CD4-positive, alpha-beta T cell treated with Interleukin-15 for 4 hours (primary cell): ENCODE measurements around the gene CRADD.

Source experiments
- DNase-seq: peaks from one replicate; pipeline ENCODE4 v3.0.0-alpha.2; 2020; ENCODE audit warnings: low spot score

Gene CRADD

GRCh38 chr12:93808169-93808899, 131.2 kb downstream of the CRADD start:
- DNase-seq = no peak

GRCh38 chr12:93812626-93813025, 135.5 kb downstream of the CRADD start:
- DNase-seq = no peak

- DNase-seq = no peak
These were observed 136.0 kb downstream of the CRADD start for GRCh38 chr12:93813186-93813585.

- no peak for DNase-seq
These were observed 137.0 kb downstream of the CRADD start for GRCh38 chr12:93813972-93814821.

GRCh38 chr12:93818488-93819049, 141.4 kb downstream of the CRADD start:
- no peak for DNase-seq

GRCh38 chr12:93819050-93819491, 141.9 kb downstream of the CRADD start:
- no peak for DNase-seq

- no peak for DNase-seq
These were observed 146.6 kb downstream of the CRADD start for GRCh38 chr12:93823616-93824391.

- DNase-seq = no peak
These were observed 147.6 kb downstream of the CRADD start for GRCh38 chr12:93824514-93825500.

- DNase-seq = no peak
These were observed 148.3 kb downstream of the CRADD start for GRCh38 chr12:93825501-93825888.

DNA sequence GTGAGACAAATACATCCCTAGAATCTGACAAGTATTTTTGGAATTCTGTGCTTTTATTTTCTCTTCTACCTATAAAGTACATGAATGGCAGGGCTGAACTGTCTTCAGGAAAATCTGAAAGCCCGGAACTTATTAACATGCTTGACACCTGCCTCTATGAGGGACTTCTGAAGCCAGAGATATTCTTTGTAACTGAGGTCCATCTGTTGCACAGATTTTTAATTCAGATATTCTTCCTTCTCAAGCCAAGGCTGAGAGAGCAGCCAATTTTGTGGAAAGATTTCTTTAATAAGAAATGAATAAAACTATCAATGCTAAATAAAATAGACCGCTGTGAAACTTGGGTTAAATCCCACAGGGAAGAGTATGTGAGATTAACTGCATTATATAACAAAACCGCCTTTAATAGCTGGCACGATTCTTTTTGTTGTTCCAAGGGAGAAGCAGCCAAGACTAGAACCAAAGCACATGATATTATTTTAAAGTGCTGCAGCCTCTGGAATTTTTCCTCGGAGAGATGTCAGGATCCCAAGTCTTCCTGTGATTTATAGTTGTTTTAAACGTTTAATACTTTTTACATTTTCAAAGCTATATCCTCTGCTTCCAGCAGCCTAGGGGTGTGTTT, 148.9 kb downstream of the CRADD start:
- DNase-seq = no peak

DNA sequence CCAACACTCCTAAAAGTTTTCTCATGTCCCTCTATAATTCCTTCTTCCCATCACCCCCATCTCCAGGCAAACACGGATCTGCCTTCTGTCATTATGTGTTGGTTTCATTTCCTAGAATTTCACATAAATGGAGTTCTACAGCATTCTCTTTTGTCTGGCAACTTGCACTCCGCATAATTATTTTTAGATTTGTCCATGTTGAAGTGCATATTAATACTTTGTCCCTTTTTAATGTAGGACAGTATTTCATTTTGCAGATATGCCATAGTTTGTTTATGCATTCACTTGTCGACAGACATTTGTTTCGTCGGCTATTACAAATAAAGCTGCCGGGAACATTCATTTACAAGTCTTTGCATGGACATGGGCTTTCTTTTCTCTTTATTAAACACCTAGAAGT, 150.0 kb downstream of the CRADD start:
- no peak for DNase-seq

- no peak for DNase-seq
These were observed 150.5 kb downstream of the CRADD start for GRCh38 chr12:93827669-93828068.

DNA sequence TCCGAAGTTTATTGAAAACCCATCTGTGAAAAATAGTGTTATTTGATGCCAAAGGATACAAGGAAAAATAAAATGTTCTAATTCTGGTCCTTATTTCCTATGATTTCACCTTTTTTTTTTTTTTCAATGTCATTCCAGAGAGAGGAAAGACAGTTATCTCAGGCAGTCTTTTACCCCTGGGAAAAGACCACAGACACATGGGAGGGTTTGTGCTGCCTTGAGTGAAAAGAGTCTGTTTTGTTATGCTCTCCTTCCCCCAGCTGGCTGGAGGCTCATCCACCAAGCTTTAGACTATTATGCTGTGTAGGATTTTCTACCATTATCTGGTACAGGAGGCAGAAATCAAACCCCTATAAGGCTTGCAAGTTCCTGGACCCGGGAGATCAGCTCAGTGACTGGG, 151.8 kb downstream of the CRADD start:
- DNase-seq = no peak

GRCh38 chr12:93831374-93831773, 154.2 kb downstream of the CRADD start:
- DNase-seq = no peak

DNA sequence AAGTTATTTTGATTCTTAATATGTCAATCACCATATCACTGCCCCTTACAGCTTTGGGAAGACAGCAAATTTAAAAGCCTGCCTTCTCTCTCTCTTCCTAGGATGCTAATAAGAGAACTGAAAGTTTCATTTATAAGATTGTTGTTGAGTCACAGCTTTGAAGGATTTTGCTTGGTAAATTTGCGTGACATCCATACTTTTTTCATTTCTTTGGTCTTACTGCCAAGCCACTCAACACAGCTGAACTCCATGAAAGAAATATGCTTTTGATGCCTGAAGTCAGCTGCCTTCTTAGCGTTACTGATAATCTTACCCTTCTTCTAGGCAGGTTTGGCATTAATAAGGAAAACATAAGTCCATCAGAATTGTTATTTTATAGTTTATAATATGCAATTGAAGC, 155.0 kb downstream of the CRADD start:
- no peak for DNase-seq

- no peak for DNase-seq
These were observed 156.8 kb downstream of the CRADD start for GRCh38 chr12:93833946-93834345.

GRCh38 chr12:93836620-93837260, 159.6 kb downstream of the CRADD start:
- DNase-seq = no peak

DNA sequence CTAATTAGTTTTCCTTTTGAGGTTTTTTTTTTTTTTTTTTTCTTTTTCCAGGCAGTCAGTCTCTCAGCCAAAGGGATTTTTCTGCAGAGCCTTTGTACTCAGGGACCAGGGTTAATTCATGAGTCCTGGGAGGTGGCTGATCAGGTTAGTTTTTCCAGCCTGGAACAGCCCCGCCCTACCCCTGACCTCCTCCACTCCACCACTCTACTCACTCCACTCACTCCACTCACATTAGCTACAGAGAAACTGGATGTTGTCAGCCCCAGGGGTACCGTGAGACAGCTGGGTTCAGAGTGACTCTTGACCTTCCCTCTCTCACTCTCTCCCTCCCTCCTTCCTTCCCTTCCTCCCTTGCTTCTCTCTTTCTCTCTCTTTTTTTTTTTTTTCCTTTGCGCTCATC, 161.0 kb downstream of the CRADD start:
- no peak for DNase-seq

GRCh38 chr12:93839064-93839463, 161.9 kb downstream of the CRADD start:
- no peak for DNase-seq

DNA sequence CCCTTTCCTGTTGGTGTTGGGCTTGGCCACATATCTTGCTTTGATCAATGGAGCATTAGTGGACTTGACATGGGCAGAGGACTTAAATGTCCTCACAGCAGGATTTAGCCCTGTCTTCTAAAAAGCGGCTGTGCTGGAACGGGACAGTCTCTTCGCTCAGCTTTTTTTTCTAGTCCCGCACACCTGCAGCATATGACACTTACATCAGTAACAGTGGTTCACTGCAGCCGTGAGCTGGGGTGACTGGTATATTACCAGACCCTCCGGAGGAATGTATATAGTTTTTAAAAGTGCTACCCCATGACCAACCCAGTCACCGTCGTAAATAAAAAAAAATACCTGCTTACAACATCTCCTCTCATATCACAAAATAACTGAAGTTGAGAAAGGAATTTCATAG, 164.5 kb downstream of the CRADD start:
- no peak for DNase-seq
